HEK293 (cell line): Measurements from ENCODE around the gene IREB2.

ENCODE experiments used
- CTCF ChIA-PET: fragments of 350-600 bp; formaldehyde crosslinking; extraction: SDS; loops from one replicate; lab custom pipeline; 2021; ENCODE audit warnings: antibody characterized with exemption; lab: Yijun Ruan, JAX
- POLR2A ChIA-PET: fragments of 300-600 bp; formaldehyde crosslinking; extraction: SDS; loops from one replicate; lab custom pipeline; 2020; ENCODE audit warnings: antibody characterized with exemption, inconsistent platforms; lab: Yijun Ruan, JAX
- H3K27ac ChIP-seq: fragments of 200-500 bp; sonication (Bioruptor generic); 2 replicates; pipeline ENCODE4 v1.5.1; 2014; ENCODE audit warnings: low read depth, low read length, control low read depth, inconsistent platforms; ENCODE audit errors: extremely low read depth
- H3K36me3 ChIP-seq, 2 experiments: fragments of 200-500 bp in 1 of 2; sonication (Bioruptor generic) in 1 of 2; 1 replicate in 1 of 2; 2 replicates in 1 of 2; pipeline ENCODE4 v1.5.1; 2014 to 2017; ENCODE audit warnings: inconsistent platforms in 2 of 2, low read length in 2 of 2; ENCODE audit not compliant: control insufficient read depth in 2 of 2, insufficient read depth in 1 of 2
- H3K4me1 ChIP-seq: fragments of 200-500 bp; sonication (Bioruptor generic); 2 replicates; pipeline ENCODE4 v1.5.1; 2014; ENCODE audit warnings: mild to moderate bottlenecking, low read length, inconsistent platforms; ENCODE audit not compliant: control insufficient read depth, insufficient read depth
- H3K4me3 ChIP-seq: 2 replicates; pipeline ENCODE4 v1.5.1; 2011; ENCODE audit warnings: low read depth, mild to moderate bottlenecking, control low read depth, low read length, moderate library complexity
- H3K9me3 ChIP-seq: fragments of 200-500 bp; sonication (Bioruptor generic); 2 replicates; pipeline ENCODE4 v1.5.1; 2014; ENCODE audit warnings: low read depth, low read length, inconsistent platforms; ENCODE audit not compliant: control insufficient read depth, insufficient read depth
- EGR2 ChIP-seq: fragments of 450-650 bp; formaldehyde crosslinking; IDR thresholded peaks from 2 replicates; pipeline ENCODE4 v1.5.1; 2016; ENCODE audit warnings: low read depth, missing biosample characterization, missing genetic modification characterization
- GLI2 ChIP-seq: fragments of 450-650 bp; formaldehyde crosslinking; IDR thresholded peaks from 2 replicates; pipeline ENCODE4; 2017; ENCODE audit warnings: missing biosample characterization, missing genetic modification characterization, low read depth, borderline replicate concordance
- MEIS1 ChIP-seq: sonication (generic); formaldehyde crosslinking; IDR thresholded peaks from 2 replicates; pipeline ENCODE4 v1.8.1; 2022; ENCODE audit warnings: missing genetic modification reagents, mild to moderate bottlenecking, borderline replicate concordance
- OSR2 ChIP-seq: fragments of 450-650 bp; formaldehyde crosslinking; IDR thresholded peaks from 2 replicates; pipeline ENCODE4 v1.5.1; 2016; ENCODE audit warnings: missing biosample characterization, missing genetic modification characterization
- SCRT2 ChIP-seq: fragments of 450-650 bp; formaldehyde crosslinking; IDR thresholded peaks from 2 replicates; pipeline ENCODE4 v1.5.1; 2016; ENCODE audit warnings: missing biosample characterization, missing genetic modification characterization
- SETDB1 ChIP-seq: IDR thresholded peaks from one replicate; pipeline ENCODE4 v1.6.1; 2017; ENCODE audit warnings: mild to moderate bottlenecking, low read length, moderate library complexity, mixed read lengths; ENCODE audit not compliant: insufficient read length
- SP2 ChIP-seq: fragments of 450-650 bp; formaldehyde crosslinking; IDR thresholded peaks from 2 replicates; pipeline ENCODE4 v1.5.1; 2016; ENCODE audit warnings: missing biosample characterization, missing genetic modification characterization
- SP7 ChIP-seq: fragments of 450-650 bp; formaldehyde crosslinking; IDR thresholded peaks from 2 replicates; pipeline ENCODE4 v1.5.1; 2016; ENCODE audit warnings: missing biosample characterization, missing genetic modification characterization
- ZBTB8A ChIP-seq: fragments of 450-650 bp; formaldehyde crosslinking; IDR thresholded peaks from 2 replicates; pipeline ENCODE4 v1.5.1; 2016; ENCODE audit warnings: missing biosample characterization, missing genetic modification characterization
- ZEB2 ChIP-seq: fragments of 450-650 bp; formaldehyde crosslinking; IDR thresholded peaks from 2 replicates; pipeline ENCODE4 v1.5.1; 2016; ENCODE audit warnings: missing biosample characterization, missing genetic modification characterization
- ZFP69B ChIP-seq: fragments of 450-650 bp; formaldehyde crosslinking; IDR thresholded peaks from 2 replicates; pipeline ENCODE4 v1.5.1; 2016; ENCODE audit warnings: missing biosample characterization, missing genetic modification characterization
- ZNF10 ChIP-seq: fragments of 450-650 bp; formaldehyde crosslinking; IDR thresholded peaks from 2 replicates; pipeline ENCODE4 v1.5.1; 2017; ENCODE audit warnings: missing biosample characterization, missing genetic modification characterization
- ZNF138 ChIP-seq: fragments of 450-650 bp; formaldehyde crosslinking; IDR thresholded peaks from 2 replicates; pipeline ENCODE4 v1.5.1; 2016; ENCODE audit warnings: missing biosample characterization, missing genetic modification characterization, borderline replicate concordance
- ZNF155 ChIP-seq: fragments of 450-650 bp; formaldehyde crosslinking; IDR thresholded peaks from 2 replicates; pipeline ENCODE4 v1.5.1; 2016; ENCODE audit warnings: missing biosample characterization, missing genetic modification characterization
- ZNF157 ChIP-seq: fragments of 450-650 bp; formaldehyde crosslinking; IDR thresholded peaks from 2 replicates; pipeline ENCODE4 v1.5.1; 2016; ENCODE audit warnings: missing biosample characterization, missing genetic modification characterization
- ZNF174 ChIP-seq: fragments of 450-650 bp; formaldehyde crosslinking; IDR thresholded peaks from 2 replicates; pipeline ENCODE4 v1.5.0; 2017; ENCODE audit warnings: missing biosample characterization, mild to moderate bottlenecking, missing genetic modification characterization
- ZNF214 ChIP-seq: fragments of 450-650 bp; formaldehyde crosslinking; IDR thresholded peaks from 2 replicates; pipeline ENCODE4 v1.5.1; 2017; ENCODE audit warnings: missing biosample characterization, mild to moderate bottlenecking, missing genetic modification characterization, borderline replicate concordance
- ZNF266 ChIP-seq: fragments of 450-650 bp; formaldehyde crosslinking; IDR thresholded peaks from 2 replicates; pipeline ENCODE4 v1.5.1; 2016; ENCODE audit warnings: missing biosample characterization, missing genetic modification characterization, low read depth
- ZNF302 ChIP-seq: fragments of 450-650 bp; formaldehyde crosslinking; IDR thresholded peaks from 2 replicates; pipeline ENCODE4 v1.5.1; 2016; ENCODE audit warnings: missing biosample characterization, missing genetic modification characterization, low read depth
- ZNF324 ChIP-seq: fragments of 450-650 bp; formaldehyde crosslinking; IDR thresholded peaks from 2 replicates; pipeline ENCODE4 v1.5.1; 2016; ENCODE audit warnings: missing biosample characterization, missing genetic modification characterization
- ZNF423 ChIP-seq: fragments of 450-650 bp; formaldehyde crosslinking; IDR thresholded peaks from 2 replicates; pipeline ENCODE4 v1.5.1; 2016; ENCODE audit warnings: missing biosample characterization, missing genetic modification characterization
- ZNF433 ChIP-seq: fragments of 450-650 bp; formaldehyde crosslinking; IDR thresholded peaks from 2 replicates; pipeline ENCODE4 v1.5.1; 2016; ENCODE audit warnings: missing biosample characterization, missing genetic modification characterization, low read depth
- ZNF549 ChIP-seq: fragments of 450-650 bp; IDR thresholded peaks from 2 replicates; pipeline ENCODE4 v1.5.1; 2018; ENCODE audit warnings: missing biosample characterization, missing genetic modification characterization, mild to moderate bottlenecking, inconsistent platforms, moderate library complexity
- ZNF558 ChIP-seq: fragments of 450-650 bp; formaldehyde crosslinking; IDR thresholded peaks from 2 replicates; pipeline ENCODE4 v1.5.1; 2016; ENCODE audit warnings: missing biosample characterization, missing genetic modification characterization
- ZNF560 ChIP-seq: fragments of 450-650 bp; formaldehyde crosslinking; IDR thresholded peaks from 2 replicates; pipeline ENCODE4 v1.5.1; 2017; ENCODE audit warnings: missing biosample characterization, missing genetic modification characterization, borderline replicate concordance
- ZNF600 ChIP-seq: fragments of 450-650 bp; formaldehyde crosslinking; IDR thresholded peaks from 2 replicates; pipeline ENCODE4 v1.5.1; 2016; ENCODE audit warnings: missing biosample characterization, missing genetic modification characterization
- ZNF677 ChIP-seq: fragments of 450-650 bp; IDR thresholded peaks from 2 replicates; pipeline ENCODE4 v1.5.0; 2018; ENCODE audit warnings: missing biosample characterization, mild to moderate bottlenecking, missing genetic modification characterization, moderate library complexity
- ZNF76 ChIP-seq: fragments of 450-650 bp; formaldehyde crosslinking; IDR thresholded peaks from 2 replicates; pipeline ENCODE4; 2016; ENCODE audit warnings: low read depth, missing biosample characterization, missing genetic modification characterization, borderline replicate concordance
- ZNF843 ChIP-seq: fragments of 450-650 bp; formaldehyde crosslinking; IDR thresholded peaks from 2 replicates; pipeline ENCODE4 v1.5.1; 2016; ENCODE audit warnings: missing biosample characterization, missing genetic modification characterization
- ZSCAN18 ChIP-seq: fragments of 450-650 bp; formaldehyde crosslinking; IDR thresholded peaks from 2 replicates; pipeline ENCODE4 v1.5.1; 2016; ENCODE audit warnings: missing biosample characterization, missing genetic modification characterization
- ZXDB ChIP-seq: fragments of 450-650 bp; formaldehyde crosslinking; IDR thresholded peaks from 2 replicates; pipeline ENCODE4 v1.5.1; 2016; ENCODE audit warnings: missing biosample characterization, missing genetic modification characterization
- TF ChIP-seq, protein P1 (sequence below): fragments of 450-650 bp; formaldehyde crosslinking; IDR thresholded peaks from 2 replicates; pipeline ENCODE4 v1.5.1; 2016; ENCODE audit warnings: missing biosample characterization, missing genetic modification characterization

The IREB2 gene

GRCh38 chr15:78394981-78395616 lies 42.9 kb upstream of the IREB2 start (continued):
- TF ChIP-seq ZNF76 (no peak), ZNF843 (tag by site-specific recombination) (no peak), ZNF157 (tag by site-specific recombination) (no peak), EGR2 (tag by site-specific recombination) (peak; percentile 20; the same call in 1 of the 2 replicates), ZBTB8A (tag by site-specific recombination) (peak; percentile 54), ZNF423 (tag by site-specific recombination) (peak; percentile 90), ZNF600 (no peak), ZNF138 (tag by site-specific recombination) (no peak), ZNF214 (tag by site-specific recombination) (no peak), ZNF10 (tag by site-specific recombination) (no peak), ZNF560 (tag by site-specific recombination) (no peak), ZNF549 (no peak), ZFP69B (tag by site-specific recombination) (peak; percentile 28; the same call in 1 of the 2 replicates), SP2 (tag by site-specific recombination) (no peak), ZNF324 (tag by site-specific recombination) (no peak), SP7 (tag by site-specific recombination) (no peak), ZNF433 (tag by site-specific recombination) (no peak), SCRT2 (tag by site-specific recombination) (peak; percentile 13; the same call in 1 of the 2 replicates), SETDB1 (no peak)
- TF ChIP-seq, protein P1, sequence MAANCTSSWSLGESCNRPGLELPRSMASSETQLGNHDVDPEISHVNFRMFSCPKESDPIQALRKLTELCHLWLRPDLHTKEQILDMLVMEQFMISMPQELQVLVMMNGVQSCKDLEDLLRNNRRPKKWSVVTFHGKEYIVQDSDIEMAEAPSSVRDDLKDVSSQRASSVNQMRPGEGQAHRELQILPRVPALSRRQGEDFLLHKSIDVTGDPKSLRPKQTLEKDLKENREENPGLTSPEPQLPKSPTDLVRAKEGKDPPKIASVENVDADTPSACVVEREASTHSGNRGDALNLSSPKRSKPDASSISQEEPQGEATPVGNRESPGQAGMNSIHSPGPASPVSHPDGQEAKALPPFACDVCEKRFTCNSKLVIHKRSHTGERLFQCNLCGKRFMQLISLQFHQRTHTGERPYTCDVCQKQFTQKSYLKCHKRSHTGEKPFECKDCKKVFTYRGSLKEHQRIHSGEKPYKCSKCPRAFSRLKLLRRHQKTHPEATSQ (tag by site-specific recombination), result no peak
- TF ChIP-seq, all 188 proteins: peak for 14

DNA sequence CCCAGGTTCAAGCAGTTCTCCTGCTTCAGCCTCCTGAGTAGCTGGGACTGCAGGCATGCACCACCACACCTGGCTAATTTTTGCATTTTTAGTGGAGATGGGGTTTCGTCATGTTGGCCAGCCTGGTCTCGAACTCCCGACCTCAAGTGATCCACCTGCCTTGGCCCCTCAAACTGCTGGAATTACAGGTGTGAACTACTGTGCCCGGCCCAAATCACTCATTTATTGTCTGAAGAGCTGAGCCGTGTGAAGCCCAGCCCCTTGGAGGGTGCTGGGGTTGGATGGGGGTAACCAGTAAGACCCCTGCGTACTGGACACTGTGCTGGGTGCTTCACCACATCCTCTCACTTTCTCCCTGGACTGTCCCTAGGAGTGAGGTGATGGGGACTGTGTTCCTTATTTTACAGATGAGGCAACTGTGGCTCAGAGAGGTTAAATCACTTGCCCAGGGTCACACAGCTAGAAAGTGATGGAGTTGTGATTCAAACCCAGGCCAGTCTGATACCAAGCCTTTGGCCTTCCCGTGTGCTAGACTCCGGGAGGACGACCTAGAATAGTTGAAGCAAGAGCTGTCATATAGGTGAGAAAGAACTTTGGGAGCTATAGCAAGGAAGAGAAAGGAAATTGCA lies 41.7 kb upstream of the IREB2 start:
- Histone ChIP-seq H3K36me3 (no peaks in the 10 kb centered on the region), H3K9me3 (no peaks in the 10 kb centered on the region), H3K4me3 (no peak overlapping the region), H3K27ac (no peak overlapping the region), H3K4me1 (no peaks in the 10 kb centered on the region)
- ChIA-PET CTCF (interaction anchor here (0.6 to 5.0 kb wide), 7 partner anchors 10 to 88 kb away, joined by 3 to 29 read pairs (median 4); no protein-coding TSS in a partner anchor), POLR2A (no interaction called here)
- TF ChIP-seq ZXDB (no peak), ZEB2 (tag by site-specific recombination) (no peak), ZNF76 (no peak), ZNF266 (no peak), ZNF677 (tag by site-specific recombination) (no peak), ZSCAN18 (tag by site-specific recombination) (no peak), ZNF155 (no peak), ZNF558 (no peak), GLI2 (tag by site-specific recombination) (no peak), MEIS1 (CRISPR knock-in tag) (no peak), ZNF174 (tag by site-specific recombination) (no peak), ZNF302 (tag by site-specific recombination) (no peak), ZNF843 (tag by site-specific recombination) (no peak), OSR2 (tag by site-specific recombination) (no peak)
